ENCODE results near the gene CTSA.

CTSA gene

GRCh38 chr20:45857882-45858216, 33.3 kb upstream of the CTSA start:
- Histone ChIP-seq H3K9me3 (ENCODE audit: control insufficient read depth, insufficient read depth, low read length) (no peaks in the 10 kb centered on the region), H3K9me2 (replicated peaks; ENCODE audit: control insufficient read depth, low read length) (no peaks in the 10 kb centered on the region), H4K20me1 (ENCODE audit: control insufficient read depth, insufficient read depth, low read depth, low read length) (no peaks in the 10 kb centered on the region), H3F3A (ENCODE audit: control insufficient read depth, insufficient read depth) (no peaks in the 10 kb centered on the region), H3K4me3 (ENCODE audit: low read length) (peak overlapping the region; percentile 78), H3K36me3 (ENCODE audit: control insufficient read depth, low read length) (0 out of 2 replicates have a peak, but pooled peaks cover 6% of the 10 kb centered on the region), H3K27ac (ENCODE audit: low read depth, low read length) (peak overlapping the region; percentile 47), H3K27me3 (ENCODE audit: control insufficient read depth, low read length) (no peaks in the 10 kb centered on the region), H3K4me2 (ENCODE audit: low read length) (peak overlapping the region; percentile 78), H3K4me1 (ENCODE audit: control insufficient read depth, low read length) (peaks cover 22% of the 10 kb centered on the region), H3K79me2 (ENCODE audit: control insufficient read depth, low read length) (peaks cover 31% of the 10 kb centered on the region)
- no peak for TF ChIP-seq EZH2phosphoT487 (IDR thresholded peaks at IDR 0.05; ENCODE audit: borderline replicate concordance, low read length)
- TF ChIP-seq CTCF (IDR thresholded peaks at IDR 0.05; ENCODE audit: low read depth, low read length, poor library complexity, severe bottlenecking) = no peak

GRCh38 chr20:45859916-45860315, 31.2 kb upstream of the CTSA start:
- H3K9me2 ChIP-seq (replicated peaks; ENCODE audit: control insufficient read depth, low read length) = no peaks in the 10 kb centered on the region
- no peaks in the 10 kb centered on the region for H4K20me1 ChIP-seq (ENCODE audit: control insufficient read depth, insufficient read depth, low read depth, low read length)
- TF ChIP-seq EZH2phosphoT487 (IDR thresholded peaks at IDR 0.05; ENCODE audit: borderline replicate concordance, low read length) = no peak
- TF ChIP-seq CTCF (IDR thresholded peaks at IDR 0.05; ENCODE audit: low read depth, low read length, poor library complexity, severe bottlenecking) = no peak
- H3K4me2 ChIP-seq (ENCODE audit: low read length) = no peak overlapping the region
- no peak overlapping the region for H3K4me3 ChIP-seq (ENCODE audit: low read length)
- peaks cover 22% of the 10 kb centered on the region for H3K4me1 ChIP-seq (ENCODE audit: control insufficient read depth, low read length)
- H3K27ac ChIP-seq (ENCODE audit: low read depth, low read length) = no peak overlapping the region
- H3K9me3 ChIP-seq (ENCODE audit: control insufficient read depth, insufficient read depth, low read length) = no peaks in the 10 kb centered on the region
- no peaks in the 10 kb centered on the region for H3K27me3 ChIP-seq (ENCODE audit: control insufficient read depth, low read length)
- H3F3A ChIP-seq (ENCODE audit: control insufficient read depth, insufficient read depth) = no peaks in the 10 kb centered on the region
- peaks cover 27% of the 10 kb centered on the region for H3K79me2 ChIP-seq (ENCODE audit: control insufficient read depth, low read length)
- H3K36me3 ChIP-seq (ENCODE audit: control insufficient read depth, low read length) = 0 out of 2 replicates have a peak, but pooled peaks cover 2% of the 10 kb centered on the region

GRCh38 chr20:45860560-45861220, 30.4 kb upstream of the CTSA start:
- H3K36me3 ChIP-seq (ENCODE audit: control insufficient read depth, low read length) = no peaks in the 10 kb centered on the region
- peaks cover 21% of the 10 kb centered on the region for H3K79me2 ChIP-seq (ENCODE audit: control insufficient read depth, low read length)
- no peak overlapping the region for H3K4me2 ChIP-seq (ENCODE audit: low read length)
- H3K9me3 ChIP-seq (ENCODE audit: control insufficient read depth, insufficient read depth, low read length) = no peaks in the 10 kb centered on the region
- H3K9me2 ChIP-seq (replicated peaks; ENCODE audit: control insufficient read depth, low read length) = no peaks in the 10 kb centered on the region
- no peaks in the 10 kb centered on the region for H4K20me1 ChIP-seq (ENCODE audit: control insufficient read depth, insufficient read depth, low read depth, low read length)
- H3K27me3 ChIP-seq (ENCODE audit: control insufficient read depth, low read length) = no peaks in the 10 kb centered on the region
- H3K27ac ChIP-seq (ENCODE audit: low read depth, low read length) = no peak overlapping the region
- H3F3A ChIP-seq (ENCODE audit: control insufficient read depth, insufficient read depth) = no peaks in the 10 kb centered on the region
- peaks cover 18% of the 10 kb centered on the region for H3K4me1 ChIP-seq (ENCODE audit: control insufficient read depth, low read length)
- no peak overlapping the region for H3K4me3 ChIP-seq (ENCODE audit: low read length)
- TF ChIP-seq CTCF (IDR thresholded peaks at IDR 0.05; ENCODE audit: low read depth, low read length, poor library complexity, severe bottlenecking) (no peak), EZH2phosphoT487 (IDR thresholded peaks at IDR 0.05; ENCODE audit: borderline replicate concordance, low read length) (no peak)
